ENCODE results near the gene CLIP1. TPM values are rescaled to one million over a fixed set of nuclear protein-coding genes. Genes with fewer than 3 reads are reported as not detected.

The CLIP1 gene
- total and polyA plus RNA-seq, 2 of the 13 experiments (the other 11 are each of a cell fraction or from before 2014, with no cell fraction given) = 28.9 to 43.7 TPM

GRCh38 chr12:122227341-122227740 lies 195.1 kb downstream of the CLIP1 start:
- no peak for ATAC-seq
- Histone ChIP-seq H3K9ac (ENCODE audit: insufficient read depth, low read depth, low read length) (no peak overlapping the region), H3K27me3 (ENCODE audit: control insufficient read depth in 1 of 2, insufficient read depth in 2 of 2, low read length in 2 of 2) (no peaks in the 10 kb centered on the region; a peak in 1 of 5 replicates), H2AFZ (ENCODE audit: low read length) (no peak overlapping the region), H3K4me1 (ENCODE audit: insufficient read depth, low read length) (peaks cover 25% of the 10 kb centered on the region), H3K79me2 (ENCODE audit: insufficient read depth, low read length) (peaks cover 27% of the 10 kb centered on the region), H3K4me3 (replicated peaks in 1 of 3; ENCODE audit: insufficient read depth in 1 of 3, low read depth in 2 of 3, low read length in 3 of 3) (no peak overlapping the region), H3K9me3 (ENCODE audit: low read length) (no peaks in the 10 kb centered on the region), H3K27ac (ENCODE audit: extremely low read length, insufficient read depth, low read length) (no peak overlapping the region), H3K36me3 (replicated peaks in 1 of 2; ENCODE audit: control insufficient read depth in 1 of 2, insufficient read depth in 2 of 2, low read length in 2 of 2) (peaks cover 3 to 23% of the 10 kb centered on the region in 2 experiments; a peak in 4 of 5 replicates), H3K4me2 (ENCODE audit: low read depth, low read length) (no peak overlapping the region), H4K20me1 (ENCODE audit: insufficient read depth, low read length) (peaks cover 15% of the 10 kb centered on the region; the same call in 1 of the 2 replicates)
- in situ Hi-C loops (cut with HindIII; ENCODE audit: extremely low pct_ligation_motif_present, low pct_unique_long_range_greater_than_20kb) (no loop called here), intact Hi-C loops (cut with micrococcal nuclease; ENCODE audit: unreplicated experiment) (no loop called here)
- 99% methylated on average over 15 of the region's 17 CpGs for WGBS (ENCODE audit: low lambda C conversion rate)
- no peak for FAIRE-seq
- DNase-seq (ENCODE audit: low spot score) = no peak
- POLR2A ChIA-PET = no interaction called here
- CTCF ChIA-PET (ENCODE audit: low intra/inter-chr PET ratio, low total read pairs) = no interaction called here
- no TSS peak for BruUV-seq (replicated peaks)
- TF ChIP-seq ATF1 (CRISPR knock-in tag; IDR thresholded peaks at IDR 0.05) = no peak

- peak overlapping the region in 2 of 3 experiments; percentile 40 to 64; a peak in 4 of 6 replicates for H3K4me3 ChIP-seq (replicated peaks in 1 of 3; ENCODE audit: insufficient read depth in 1 of 3, low read depth in 2 of 3, low read length in 3 of 3)
- H3K4me2 ChIP-seq (ENCODE audit: low read depth, low read length) = peak overlapping the region; percentile 70
- no peak overlapping the region for H2AFZ ChIP-seq (ENCODE audit: low read length)
- H3K27ac ChIP-seq (ENCODE audit: extremely low read length, insufficient read depth, low read length) = peak overlapping the region; percentile 4
- peaks cover 27% of the 10 kb centered on the region for H3K79me2 ChIP-seq (ENCODE audit: insufficient read depth, low read length)
- POLR2A ChIA-PET = interaction anchor here (0.6 to 1.5 kb wide), 15 partner anchors 14 to 874 kb away, joined by 3 to 8 read pairs (median 4); partner anchors contain the start of genes B3GNT4, KNTC1, RSRC2 and VPS33A
- no peak for DNase-seq (ENCODE audit: low spot score)
- peaks cover 25% of the 10 kb centered on the region for H3K4me1 ChIP-seq (ENCODE audit: insufficient read depth, low read length)
- BruUV-seq (replicated peaks) = no TSS peak
- peak; percentile 79 for ATAC-seq
- intact Hi-C loops (cut with micrococcal nuclease; ENCODE audit: unreplicated experiment) = no loop called here
- peaks cover 3 to 29% of the 10 kb centered on the region in 2 experiments; a peak in 4 of 5 replicates for H3K36me3 ChIP-seq (replicated peaks in 1 of 2; ENCODE audit: control insufficient read depth in 1 of 2, insufficient read depth in 2 of 2, low read length in 2 of 2)
- H3K9me3 ChIP-seq (ENCODE audit: low read length) = no peaks in the 10 kb centered on the region
- no peaks in the 10 kb centered on the region; a peak in 1 of 5 replicates for H3K27me3 ChIP-seq (ENCODE audit: control insufficient read depth in 1 of 2, insufficient read depth in 2 of 2, low read length in 2 of 2)
- no peak overlapping the region for H3K9ac ChIP-seq (ENCODE audit: insufficient read depth, low read depth, low read length)
- WGBS (ENCODE audit: low lambda C conversion rate) = 82% methylated on average over 13 of the region's 55 CpGs
- peaks cover 15% of the 10 kb centered on the region; the same call in 1 of the 2 replicates for H4K20me1 ChIP-seq (ENCODE audit: insufficient read depth, low read length)
- CTCF ChIA-PET (ENCODE audit: low intra/inter-chr PET ratio, low total read pairs) = no interaction called here
- FAIRE-seq = no peak
- in situ Hi-C loops (cut with HindIII; ENCODE audit: extremely low pct_ligation_motif_present, low pct_unique_long_range_greater_than_20kb) = no loop called here
- TF ChIP-seq, protein P1, sequence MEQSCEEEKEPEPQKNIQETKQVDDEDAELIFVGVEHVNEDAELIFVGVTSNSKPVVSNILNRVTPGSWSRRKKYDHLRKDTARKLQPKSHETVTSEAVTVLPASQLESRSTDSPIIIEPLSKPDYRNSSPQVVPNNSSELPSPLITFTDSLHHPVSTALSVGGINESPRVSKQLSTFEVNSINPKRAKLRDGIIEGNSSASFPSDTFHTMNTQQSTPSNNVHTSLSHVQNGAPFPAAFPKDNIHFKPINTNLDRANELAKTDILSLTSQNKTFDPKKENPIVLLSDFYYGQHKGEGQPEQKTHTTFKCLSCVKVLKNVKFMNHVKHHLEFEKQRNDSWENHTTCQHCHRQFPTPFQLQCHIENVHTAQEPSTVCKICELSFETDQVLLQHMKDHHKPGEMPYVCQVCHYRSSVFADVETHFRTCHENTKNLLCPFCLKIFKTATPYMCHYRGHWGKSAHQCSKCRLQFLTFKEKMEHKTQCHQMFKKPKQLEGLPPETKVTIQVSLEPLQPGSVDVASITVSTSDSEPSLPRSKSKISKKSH (CRISPR knock-in tag; IDR thresholded peaks at IDR 0.05; ENCODE audit: borderline replicate concordance) = peak; percentile 75
- TF ChIP-seq ZEB1 (IDR thresholded peaks at IDR 0.05; ENCODE audit: insufficient replicate concordance, low read depth) = no peak
- TF ChIP-seq FOXO1 (CRISPR knock-in tag; IDR thresholded peaks at IDR 0.05) = peak; percentile 38; the same call in 1 of the 2 replicates
- peak; percentile 87; the same call in 1 of the 2 replicates for TF ChIP-seq ZFP36L1 (CRISPR knock-in tag; IDR thresholded peaks at IDR 0.05)
- TF ChIP-seq JUN (CRISPR knock-in tag; IDR thresholded peaks at IDR 0.05) = no peak
- no peak for TF ChIP-seq NFKBIZ (CRISPR knock-in tag; IDR thresholded peaks at IDR 0.05)
- TF ChIP-seq ZNF7 (CRISPR knock-in tag; IDR thresholded peaks at IDR 0.05) = no peak
- peak; percentile 68; the same call in 1 of the 2 replicates for TF ChIP-seq HOXA5 (CRISPR knock-in tag; IDR thresholded peaks at IDR 0.05)
- TF ChIP-seq ZNF556 (CRISPR knock-in tag; IDR thresholded peaks at IDR 0.05; ENCODE audit: borderline replicate concordance) = 0 out of 2 replicates have a peak, but pooled peaks have one; percentile 19
- peak; percentile 89; the same call in 1 of the 2 replicates for TF ChIP-seq ZNF878 (CRISPR knock-in tag; IDR thresholded peaks at IDR 0.05)
- TF ChIP-seq NFKB2 (CRISPR knock-in tag; IDR thresholded peaks at IDR 0.05; ENCODE audit: borderline replicate concordance) = peak; percentile 94
- peak; percentile 77; the same call in 1 of the 2 replicates for TF ChIP-seq ZNF841 (CRISPR knock-in tag; IDR thresholded peaks at IDR 0.05; ENCODE audit: borderline replicate concordance)
- TF ChIP-seq SAP130 (CRISPR knock-in tag; IDR thresholded peaks at IDR 0.05; ENCODE audit: low read depth) = peak; percentile 60
- TF ChIP-seq AGO2 (optimal IDR thresholded peaks at IDR 0.05; ENCODE audit: low read depth, low read length) = peak; percentile 43
- TF ChIP-seq ZNF883 (CRISPR knock-in tag; IDR thresholded peaks at IDR 0.05; ENCODE audit: not compliant biosample characterization) = peak; percentile 86
- no peak for TF ChIP-seq TBX3 (IDR thresholded peaks at IDR 0.05; ENCODE audit: borderline replicate concordance)
Measured at GRCh38 chr12:122226366-122227125, 195.9 kb downstream of the CLIP1 start.
